ENCODE data around the gene PPARD. TPM values are rescaled to one million over a fixed set of nuclear protein-coding genes. Genes with fewer than 3 reads are reported as not detected.

PPARD gene
- total RNA-seq, 1 experiment from 2014 or later, result 38.4 TPM

GRCh38 chr6:35409245-35409644 is 66.9 kb downstream of the PPARD start:
- intact Hi-C loops (cut with micrococcal nuclease), result no loop called here
- Histone ChIP-seq H2AFZ (ENCODE audit: low read depth, low read length, poor library complexity, severe bottlenecking) (no peak overlapping the region), H3K4me1 (ENCODE audit: control insufficient read depth in 1 of 2, insufficient read depth in 2 of 2, low read length in 2 of 2) (peaks cover 0 to 2% of the 10 kb centered on the region in 2 experiments; a peak in 1 of 4 replicates), H3K9me2 (ENCODE audit: insufficient read depth) (no peaks in the 10 kb centered on the region), H3K36me3 (ENCODE audit: control insufficient read depth in 1 of 2, insufficient read depth in 2 of 2, low read length in 2 of 2) (peaks cover 4 to 8% of the 10 kb centered on the region in 2 experiments; a peak in 3 of 4 replicates), H3K9me3 (ENCODE audit: control insufficient read depth in 1 of 2, insufficient read depth in 1 of 2, low read depth in 1 of 2, low read length in 2 of 2) (no peaks in the 10 kb centered on the region), H3K27me3 (ENCODE audit: insufficient read depth, low read length) (no peaks in the 10 kb centered on the region), H3K4me2 (ENCODE audit: low read length) (no peak overlapping the region), H3K9ac (ENCODE audit: low read length) (no peak overlapping the region), H3K4me3 (replicated peaks in 1 of 2; ENCODE audit: low read depth in 1 of 2, low read length in 2 of 2) (no peak overlapping the region), H3K27ac (ENCODE audit: low read depth, low read length) (no peak overlapping the region), H3K79me2 (ENCODE audit: insufficient read depth, low read length) (peaks cover 12% of the 10 kb centered on the region), H4K20me1 (ENCODE audit: insufficient read depth) (no peaks in the 10 kb centered on the region)
- ATAC-seq, result no peak
- ChIA-PET CTCF (interaction anchor here (2.4 kb wide), 1 partner anchor 67 kb away, joined by 6 read pairs; the partner anchor contains the start of gene PPARD), POLR2A (no interaction called here), RAD21 (ENCODE audit: low non-redundant PET in 1 of 2, low total read pairs in 2 of 2, uncharacterized antibody in 2 of 2, unreplicated experiment in 2 of 2) (no interaction called here)
- no peak for DNase-seq (ENCODE audit: low read depth, low spot score)
- no TSS peak for BruUV-seq (replicated peaks)
- no peak for TF ChIP-seq JUND (IDR thresholded peaks at IDR 0.05)
- no peak for TF ChIP-seq FOSL1 (IDR thresholded peaks at IDR 0.05; ENCODE audit: low read depth)
- TF ChIP-seq EZH2 (IDR thresholded peaks at IDR 0.05), result no peak
- TF ChIP-seq ZFX (IDR thresholded peaks at IDR 0.05), result no peak
- TF ChIP-seq ATF3 (IDR thresholded peaks at IDR 0.05), result no peak
- TF ChIP-seq ELF1 (IDR thresholded peaks at IDR 0.05; ENCODE audit: borderline replicate concordance, low read depth), result no peak

DNA sequence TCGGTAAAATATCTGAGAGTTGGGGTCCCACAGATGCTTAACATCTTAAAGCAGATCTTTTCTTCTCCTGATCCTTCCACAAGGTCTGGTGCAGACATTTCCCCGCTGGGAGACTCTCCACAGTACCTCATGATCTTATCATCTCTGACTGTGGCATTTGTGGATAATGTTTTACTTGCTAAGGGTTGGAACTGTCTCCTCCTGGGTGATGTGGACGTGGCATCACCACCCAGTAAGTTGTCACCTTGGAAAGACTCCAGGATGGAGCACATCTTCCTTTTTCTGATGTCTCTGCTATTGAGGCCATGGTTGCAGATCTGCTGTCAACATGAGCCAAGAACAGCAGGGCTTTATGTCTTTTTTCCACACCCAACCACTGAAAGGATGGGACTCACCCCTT is 67.8 kb downstream of the PPARD start:
- RAD21 ChIA-PET (ENCODE audit: low non-redundant PET in 1 of 2, low total read pairs in 2 of 2, uncharacterized antibody in 2 of 2, unreplicated experiment in 2 of 2), result no interaction called here
- H3K36me3 ChIP-seq (ENCODE audit: control insufficient read depth in 1 of 2, insufficient read depth in 2 of 2, low read length in 2 of 2), result peaks cover 4 to 8% of the 10 kb centered on the region in 2 experiments; a peak in 3 of 4 replicates
- H3K27me3 ChIP-seq (ENCODE audit: insufficient read depth, low read length), result no peaks in the 10 kb centered on the region
- no peaks in the 10 kb centered on the region for H3K9me2 ChIP-seq (ENCODE audit: insufficient read depth)
- no peak overlapping the region for H3K9ac ChIP-seq (ENCODE audit: low read length)
- no peak overlapping the region for H3K4me2 ChIP-seq (ENCODE audit: low read length)
- H3K9me3 ChIP-seq (ENCODE audit: control insufficient read depth in 1 of 2, insufficient read depth in 1 of 2, low read depth in 1 of 2, low read length in 2 of 2), result no peaks in the 10 kb centered on the region
- DNase-seq (ENCODE audit: low read depth, low spot score) (no peak), ATAC-seq (no peak)
- H3K4me1 ChIP-seq (ENCODE audit: control insufficient read depth in 1 of 2, insufficient read depth in 2 of 2, low read length in 2 of 2), result peaks cover 0 to 8% of the 10 kb centered on the region in 2 experiments; a peak in 3 of 4 replicates
- H2AFZ ChIP-seq (ENCODE audit: low read depth, low read length, poor library complexity, severe bottlenecking), result no peak overlapping the region
- POLR2A ChIA-PET, result no interaction called here
- no peak overlapping the region for H3K27ac ChIP-seq (ENCODE audit: low read depth, low read length)
- H3K79me2 ChIP-seq (ENCODE audit: insufficient read depth, low read length), result peaks cover 12% of the 10 kb centered on the region
- H4K20me1 ChIP-seq (ENCODE audit: insufficient read depth), result no peaks in the 10 kb centered on the region
- CTCF ChIA-PET, result no interaction called here
- no TSS peak for BruUV-seq (replicated peaks)
- intact Hi-C loops (cut with micrococcal nuclease), result no loop called here
- no peak overlapping the region for H3K4me3 ChIP-seq (replicated peaks in 1 of 2; ENCODE audit: low read depth in 1 of 2, low read length in 2 of 2)
- TF ChIP-seq CBX3 (IDR thresholded peaks at IDR 0.05; ENCODE audit: low read depth) (no peak), POLR2A (IDR thresholded peaks at IDR 0.05; ENCODE audit: borderline replicate concordance, extremely low read depth, insufficient read depth, insufficient read length) (no peak), EZH2phosphoT487 (IDR thresholded peaks at IDR 0.05; ENCODE audit: borderline replicate concordance) (no peak), CEBPB (IDR thresholded peaks at IDR 0.05; ENCODE audit: low read depth) (no peak), JUND (IDR thresholded peaks at IDR 0.05) (no peak), MAX (IDR thresholded peaks at IDR 0.05) (no peak), CTCF (IDR thresholded peaks at IDR 0.05 in 2 of 3, conservative IDR thresholded peaks at IDR 0.05 in 1 of 3; ENCODE audit: borderline replicate concordance in 1 of 3, insufficient read depth in 1 of 3, low read depth in 2 of 3, low read length in 2 of 3) (no peak), SIN3A (IDR thresholded peaks at IDR 0.05; ENCODE audit: low read depth) (no peak), POLR2AphosphoS5 (IDR thresholded peaks at IDR 0.05; ENCODE audit: low read depth, low read length) (no peak), EGR1 (IDR thresholded peaks at IDR 0.05; ENCODE audit: low read depth) (no peak), FOSL1 (IDR thresholded peaks at IDR 0.05; ENCODE audit: low read depth) (no peak), REST (IDR thresholded peaks at IDR 0.05; ENCODE audit: low read depth) (no peak), TCF7L2 (IDR thresholded peaks at IDR 0.05; ENCODE audit: borderline replicate concordance, extremely low read depth, insufficient read depth, insufficient read length) (no peak), ELF1 (IDR thresholded peaks at IDR 0.05; ENCODE audit: borderline replicate concordance, low read depth) (no peak)
